HG03520 (cell line): ENCODE measurements around the gene EXOC5.
"Not testable (repeated sequence)": the region's sequence is repeated elsewhere in the genome, so short reads cannot be mapped to it uniquely, and the experiment has no call there.

ENCODE experiments used
- ATAC-seq: cut with Tn5 transposase; IDR thresholded peaks from one replicate; pipeline ENCODE4 v1.9.1; 2021; ENCODE audit warnings: mild to moderate bottlenecking, moderate library complexity; ENCODE audit not compliant: unreplicated experiment

The EXOC5 gene

DNA sequence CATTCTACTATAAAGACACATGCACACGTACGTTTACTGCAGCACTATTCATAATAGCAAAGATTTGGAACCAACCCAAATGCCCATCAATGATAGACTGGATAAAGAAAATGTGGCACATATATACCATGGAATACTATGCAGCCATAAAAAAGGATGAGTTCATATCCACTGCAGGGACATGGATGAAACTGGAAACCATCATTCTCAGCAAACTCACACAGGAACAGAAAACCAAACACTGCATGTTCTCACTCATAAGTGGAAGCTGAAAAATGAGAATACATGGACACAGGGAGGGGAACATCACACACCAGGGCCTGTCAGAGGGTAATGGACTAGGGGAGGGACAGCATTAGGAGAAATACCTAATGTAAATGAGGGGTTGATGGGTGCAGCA, 10.5 kb downstream of the EXOC5 start:
- ATAC-seq, result not testable (repeated sequence)

DNA sequence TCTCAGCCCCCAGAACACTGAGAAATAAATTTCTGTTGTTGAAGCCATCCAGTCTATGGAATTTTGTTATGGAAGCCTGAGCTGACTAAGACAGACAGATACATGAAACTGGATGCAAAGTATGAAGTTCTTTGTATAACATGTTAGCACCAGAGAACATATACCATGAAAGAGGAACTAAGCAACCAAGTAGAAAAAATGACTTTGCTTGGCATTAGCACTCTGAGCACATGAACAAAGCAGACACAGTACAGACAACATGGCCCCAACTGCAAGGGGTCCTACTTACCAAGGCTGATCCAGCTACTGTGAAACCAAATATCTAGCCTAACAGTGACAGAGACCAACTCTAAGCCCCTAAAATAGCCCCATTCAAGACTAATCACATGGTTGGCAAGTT, 13.8 kb downstream of the EXOC5 start:
- no peak for ATAC-seq

DNA sequence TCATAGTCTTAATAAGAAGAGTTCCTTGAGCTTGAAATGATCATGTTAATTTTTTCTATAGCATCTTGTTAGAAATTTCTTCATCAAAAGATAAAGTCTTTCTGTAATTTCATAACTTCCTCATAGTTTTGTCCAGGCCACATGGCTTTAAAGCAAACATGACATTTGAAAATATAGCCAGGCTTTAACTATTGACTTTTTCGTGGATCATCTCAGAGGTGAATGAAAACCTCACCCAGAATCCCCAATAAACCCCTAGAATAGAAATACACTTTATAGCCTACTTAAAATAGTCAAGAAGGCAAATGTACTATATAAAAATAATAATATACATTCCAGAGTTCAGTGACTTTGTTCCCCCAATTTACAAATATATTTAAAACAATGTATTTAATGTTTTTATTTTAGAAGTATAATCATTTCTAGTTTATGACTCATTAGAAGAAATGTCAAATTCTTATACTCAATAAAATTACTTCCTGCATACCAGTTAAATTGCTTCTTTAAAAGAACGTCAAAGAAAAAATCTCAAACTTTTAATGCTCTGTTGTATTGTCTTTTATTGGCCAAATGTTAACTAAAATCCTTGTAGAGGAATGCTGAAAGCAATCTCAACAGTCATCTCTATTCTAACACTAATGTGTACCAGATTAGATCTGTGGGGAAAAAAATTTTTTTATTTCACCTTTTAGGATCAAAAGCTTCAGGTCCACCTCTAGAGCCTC, 21.6 kb downstream of the EXOC5 start:
- ATAC-seq, result no peak

DNA sequence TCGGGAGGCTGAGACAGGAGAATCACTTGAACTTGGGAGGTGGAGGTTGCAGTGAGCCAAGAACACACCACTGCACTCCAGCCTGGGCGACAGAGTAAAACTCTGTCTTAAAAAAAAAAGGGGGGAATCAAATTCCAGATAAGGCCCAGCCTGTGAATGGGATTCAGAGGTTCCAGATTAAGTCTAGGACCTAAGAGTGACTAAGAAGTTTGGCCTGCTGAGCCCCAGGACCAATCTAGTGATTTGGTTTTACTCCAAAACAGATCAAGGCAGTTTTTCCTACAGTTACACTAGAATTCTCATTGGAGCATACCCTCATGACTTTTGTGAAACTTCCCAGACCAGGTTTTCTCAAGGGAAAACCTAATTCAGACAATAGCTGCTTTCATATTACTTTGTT, 22.8 kb downstream of the EXOC5 start:
- no peak for ATAC-seq

DNA sequence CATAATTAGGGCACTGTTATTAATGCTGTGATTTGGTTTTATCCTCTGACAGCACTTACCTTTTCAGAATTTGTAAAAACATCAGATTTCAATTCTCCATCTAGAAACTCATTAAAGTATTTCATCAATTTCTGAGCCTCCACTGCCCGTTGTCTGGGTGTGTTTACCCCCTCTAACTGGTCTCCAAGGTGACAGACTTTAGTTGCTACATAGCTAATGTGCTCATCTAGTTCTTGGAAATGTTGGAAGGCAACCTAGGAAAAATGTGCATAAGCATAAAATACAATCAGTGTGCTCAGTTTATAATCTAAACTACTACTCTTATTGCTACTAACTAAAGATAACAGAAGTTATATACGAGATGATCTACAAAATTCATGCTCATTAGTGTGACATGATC, 24.6 kb downstream of the EXOC5 start:
- no peak for ATAC-seq

DNA sequence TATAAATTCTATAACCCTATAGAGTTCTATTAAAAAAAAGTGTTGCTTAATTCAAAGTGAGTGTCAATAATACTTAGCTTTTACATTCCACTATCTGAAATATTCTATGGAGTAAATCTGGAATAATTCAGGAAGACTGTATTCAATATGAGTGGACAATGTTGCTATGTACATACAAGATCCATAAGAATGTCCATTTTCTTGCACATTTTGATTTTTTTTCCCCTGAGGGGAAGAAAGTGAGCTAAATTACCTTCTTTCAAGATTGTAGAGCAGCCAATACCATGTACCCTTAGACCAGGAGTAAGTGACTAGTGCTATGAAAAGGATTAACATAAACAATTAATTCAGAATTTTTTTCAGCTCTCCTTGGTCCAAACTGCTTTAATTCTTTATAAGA, 25.4 kb downstream of the EXOC5 start:
- ATAC-seq, result no peak

DNA sequence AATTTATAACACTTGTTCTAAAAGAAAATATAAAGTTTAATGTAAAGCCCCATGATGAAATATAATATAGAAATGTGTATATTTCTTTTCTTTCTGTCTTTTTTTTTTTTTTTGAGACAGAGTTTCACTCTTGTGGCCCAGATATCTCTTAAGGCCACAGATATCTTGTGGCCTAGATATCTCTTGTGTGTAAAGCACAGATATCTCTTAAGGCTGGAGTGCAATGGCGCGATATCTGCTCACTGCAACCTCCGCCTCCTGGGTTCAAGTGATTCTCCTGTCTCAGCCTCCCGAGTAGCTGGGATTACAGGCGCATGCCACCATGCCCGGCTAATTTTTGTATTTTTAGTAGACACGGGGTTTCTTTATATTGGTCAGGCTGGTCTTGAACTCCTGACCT, 28.6 kb downstream of the EXOC5 start:
- ATAC-seq, result not testable (repeated sequence)

DNA sequence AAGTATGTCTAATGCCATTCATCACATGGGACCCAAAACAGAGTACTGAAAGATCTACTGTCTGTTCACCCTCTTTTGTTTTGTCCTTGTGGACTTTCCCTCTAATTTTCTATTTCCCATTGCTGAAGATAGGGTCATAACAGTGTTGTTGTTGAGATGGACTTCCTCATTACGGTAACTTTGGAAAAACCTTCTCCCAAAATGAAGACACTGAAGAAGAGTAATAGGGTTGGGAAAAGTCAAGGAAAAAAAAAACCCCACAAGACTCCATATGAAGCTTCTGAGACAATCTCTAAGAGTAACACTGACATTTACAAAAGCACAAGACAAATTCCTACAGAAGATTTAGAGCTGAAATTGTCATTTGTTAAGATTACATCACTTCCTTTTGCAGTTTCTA, 36.7 kb downstream of the EXOC5 start:
- no peak for ATAC-seq

DNA sequence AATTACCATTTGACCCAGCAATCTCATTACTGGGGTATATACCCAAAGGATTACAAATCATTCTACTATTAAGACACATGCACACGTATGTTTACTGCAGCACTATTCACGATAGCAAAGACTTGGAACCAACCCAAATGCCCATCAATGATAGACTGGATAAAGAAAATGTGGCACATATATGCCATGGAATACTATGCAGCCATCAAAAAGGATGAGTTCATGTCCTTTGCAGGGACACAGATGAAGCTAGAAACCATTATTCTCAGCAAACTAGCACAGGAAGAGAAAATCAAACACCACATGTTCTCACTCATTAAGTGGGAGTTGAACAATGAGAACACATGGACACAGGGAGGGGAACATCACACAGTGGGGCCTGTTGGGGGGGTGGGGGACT, 40.4 kb downstream of the EXOC5 start:
- ATAC-seq, result not testable (repeated sequence)

DNA sequence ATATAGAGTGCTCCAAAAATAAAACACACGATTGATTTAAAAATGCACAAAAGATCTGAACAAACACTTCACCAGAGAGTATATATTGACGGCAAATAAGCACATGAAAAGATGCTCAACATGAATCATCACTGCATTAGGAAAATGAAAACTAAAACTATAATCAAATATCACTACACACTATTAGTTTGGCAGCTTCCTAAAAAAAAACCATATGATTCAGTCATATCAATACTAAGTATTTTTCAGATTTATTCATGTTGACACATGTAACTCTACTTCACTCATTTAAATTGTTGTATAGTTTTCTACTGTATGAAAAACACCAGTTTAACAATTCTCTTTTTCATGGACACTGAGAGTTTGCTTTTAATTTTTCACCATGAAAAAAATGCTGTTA, 41.6 kb downstream of the EXOC5 start:
- no peak for ATAC-seq

DNA sequence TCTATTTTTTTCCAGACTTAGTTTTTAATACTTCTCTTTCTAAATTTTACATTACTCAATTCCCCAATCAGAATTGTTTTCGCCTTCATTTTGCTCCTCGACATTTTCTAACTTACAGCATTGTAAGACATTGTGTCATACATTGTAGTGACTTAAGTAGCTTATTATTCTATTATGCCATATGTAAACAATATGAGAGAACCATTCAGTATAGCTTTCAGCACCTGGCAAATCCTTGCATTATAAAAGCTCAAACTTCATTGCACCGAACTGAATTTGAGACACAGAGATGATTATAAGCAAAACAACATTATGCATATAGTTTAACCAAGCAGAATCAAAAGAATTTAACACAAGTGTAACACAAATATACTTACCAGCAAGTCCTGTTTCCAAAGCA, 46.8 kb downstream of the EXOC5 start:
- ATAC-seq, result no peak

DNA sequence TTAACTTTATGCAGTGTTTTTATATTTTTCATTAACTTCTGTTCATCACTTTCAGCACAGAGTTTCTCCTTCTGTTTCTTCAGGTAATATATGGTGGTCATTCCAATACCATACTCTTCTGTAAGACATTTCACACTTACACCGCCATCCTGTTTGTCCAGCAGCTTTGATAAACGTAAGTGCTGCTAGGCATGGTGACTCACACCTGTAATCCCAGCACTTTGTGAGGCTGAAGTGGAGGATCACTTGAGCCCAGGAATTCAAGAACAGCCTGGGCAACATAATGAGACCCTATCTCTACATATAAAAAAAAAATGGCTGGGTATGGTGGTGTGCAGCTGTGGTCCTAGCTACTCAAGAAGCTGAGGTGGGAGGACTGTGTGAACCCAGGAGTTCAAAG, 55.8 kb downstream of the EXOC5 start:
- no peak for ATAC-seq

DNA sequence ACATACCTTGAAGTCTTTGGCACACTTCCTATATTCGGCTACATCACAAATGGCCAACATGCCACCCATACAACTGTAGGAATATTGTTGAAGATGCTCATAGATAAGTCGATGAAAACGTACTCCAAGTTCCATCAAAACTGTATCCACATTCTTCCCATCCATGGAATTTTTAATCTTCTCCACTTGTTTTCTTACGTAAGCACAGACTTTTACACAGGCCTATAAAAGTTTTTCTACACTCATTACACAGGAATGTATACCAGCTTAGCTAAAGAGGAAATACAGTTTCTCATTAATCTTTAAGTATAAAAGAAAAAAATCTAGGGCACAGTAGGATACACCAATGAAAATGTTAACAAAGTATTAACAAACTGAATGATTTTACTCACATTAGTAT, 59.1 kb downstream of the EXOC5 start:
- no peak for ATAC-seq

DNA sequence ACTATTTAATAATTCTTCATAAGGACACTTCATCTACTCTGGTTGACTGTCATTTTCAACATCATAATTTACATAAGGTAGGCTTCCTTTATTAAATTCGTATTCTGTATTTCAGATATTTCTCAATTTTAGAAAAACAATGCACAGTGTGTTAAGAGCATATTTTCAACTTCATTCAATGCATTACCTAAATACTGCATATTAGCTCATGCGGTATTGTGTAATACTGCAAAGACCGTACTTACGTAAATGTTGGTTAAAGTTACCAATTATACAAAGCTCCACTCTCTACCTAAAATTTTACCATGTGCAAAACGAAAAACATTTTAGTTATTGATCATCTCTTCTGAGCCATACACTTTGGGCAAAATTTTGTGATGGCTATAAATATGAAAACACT, 62.8 kb downstream of the EXOC5 start:
- no peak for ATAC-seq

DNA sequence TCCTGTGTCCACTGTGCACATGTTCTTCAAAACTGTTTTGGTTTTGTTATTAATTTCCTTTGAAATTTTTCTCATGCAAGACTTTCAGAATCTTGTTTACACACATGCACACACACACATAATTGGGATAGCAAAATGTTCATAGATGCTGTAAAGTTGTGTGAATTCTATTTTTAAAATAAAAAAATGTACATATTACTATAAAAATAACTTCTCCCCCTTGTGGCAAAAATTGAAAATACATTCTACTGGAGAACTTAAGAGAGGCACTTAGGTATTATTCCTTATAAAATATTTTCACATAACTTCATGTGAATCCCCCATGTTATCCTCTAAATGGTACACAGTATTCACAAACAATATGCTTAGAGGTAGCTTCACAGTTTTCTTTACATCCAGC, 66.0 kb downstream of the EXOC5 start:
- ATAC-seq, result not testable (repeated sequence)

DNA sequence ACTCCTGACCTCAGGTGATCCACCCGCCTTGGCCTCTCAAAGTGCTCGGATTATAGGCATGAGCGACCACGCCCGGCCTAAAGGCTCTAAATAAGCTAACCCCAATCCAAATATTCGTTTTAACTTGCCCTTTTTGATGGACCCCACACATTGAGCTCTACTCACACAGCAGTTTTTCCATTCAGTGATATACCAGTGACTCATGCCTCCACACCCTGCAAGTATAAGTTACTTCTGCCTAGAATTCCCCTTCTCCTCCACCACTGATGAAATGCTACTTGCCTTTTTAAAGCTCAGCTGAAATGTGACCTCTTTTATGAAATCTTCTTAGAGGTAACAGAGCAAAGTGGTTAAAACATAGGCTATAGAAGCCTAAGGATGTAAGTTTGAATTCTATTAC, 68.8 kb downstream of the EXOC5 start:
- ATAC-seq, result no peak

DNA sequence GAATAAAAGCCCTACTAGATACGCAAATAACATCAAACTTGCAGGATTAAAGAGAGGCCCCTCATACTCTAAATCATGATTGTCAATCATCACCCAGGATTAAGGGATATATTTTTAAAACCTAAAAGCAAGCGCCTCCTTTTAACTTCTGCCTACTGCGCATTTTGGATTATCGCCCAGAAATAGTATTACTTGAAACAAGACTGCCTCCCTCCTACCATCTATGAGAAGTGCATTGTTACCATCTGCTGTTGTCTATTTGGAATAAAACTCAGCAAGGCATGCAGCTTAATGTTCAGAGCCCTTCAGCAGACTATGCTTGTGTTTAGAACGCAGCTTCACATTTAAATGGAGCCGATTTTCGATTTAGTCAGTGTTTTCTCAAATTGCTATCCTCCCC, 79.6 kb downstream of the EXOC5 start:
- ATAC-seq, result no peak

DNA sequence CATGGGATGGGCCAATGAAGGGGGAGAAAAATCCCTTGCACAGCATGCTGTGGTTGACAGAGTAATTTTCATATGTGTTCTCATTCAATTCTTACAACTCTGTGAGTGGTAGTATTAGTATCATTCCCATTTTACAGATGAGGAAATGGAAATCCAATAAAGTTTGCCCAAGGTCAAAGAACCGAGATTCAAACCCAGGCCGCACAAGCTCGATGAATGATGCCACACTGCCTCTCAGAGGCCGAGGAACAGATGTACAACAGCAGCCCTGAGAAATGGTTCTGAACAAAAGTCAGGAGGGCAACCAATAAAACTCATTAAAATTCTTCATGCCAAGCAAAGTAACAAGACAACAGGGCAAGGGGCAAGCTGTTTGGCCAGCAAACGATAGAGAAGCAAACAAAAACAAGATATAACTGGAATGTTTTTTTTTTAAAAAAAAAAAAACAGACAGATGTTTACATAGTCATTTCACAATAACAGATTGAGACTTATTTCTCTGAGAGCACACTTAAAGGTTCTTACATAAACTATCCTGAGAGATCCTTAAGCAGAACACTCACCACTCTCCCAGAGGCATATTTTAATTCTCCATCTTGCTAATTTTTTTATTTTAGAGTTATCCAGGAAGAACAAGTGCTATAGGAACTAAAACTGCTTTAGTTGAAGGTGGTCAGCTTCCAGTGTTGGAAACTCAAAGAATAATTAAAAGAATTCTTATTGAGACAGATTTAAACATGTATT, 85.8 kb downstream of the EXOC5 start:
- ATAC-seq, result no peak

DNA sequence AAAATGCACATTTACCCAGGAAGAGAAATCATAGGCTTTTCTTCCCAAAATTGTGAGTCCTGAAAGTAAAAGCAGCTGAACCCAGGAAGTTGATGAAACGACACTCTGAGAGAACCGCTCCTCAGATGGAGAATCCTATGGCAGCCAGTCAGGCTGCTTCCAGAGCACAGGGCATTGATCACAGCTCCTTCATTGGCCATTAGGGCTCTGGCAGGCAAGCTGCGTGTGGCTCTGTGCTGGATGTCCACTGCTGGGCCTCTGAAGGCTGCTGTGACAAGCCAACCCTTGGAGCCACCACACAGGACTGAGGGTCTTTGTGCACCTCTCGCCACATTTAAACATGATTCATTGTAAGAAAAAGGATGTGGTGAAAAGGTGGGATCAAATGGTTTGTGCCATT, 89.4 kb downstream of the EXOC5 start:
- ATAC-seq, result no peak

DNA sequence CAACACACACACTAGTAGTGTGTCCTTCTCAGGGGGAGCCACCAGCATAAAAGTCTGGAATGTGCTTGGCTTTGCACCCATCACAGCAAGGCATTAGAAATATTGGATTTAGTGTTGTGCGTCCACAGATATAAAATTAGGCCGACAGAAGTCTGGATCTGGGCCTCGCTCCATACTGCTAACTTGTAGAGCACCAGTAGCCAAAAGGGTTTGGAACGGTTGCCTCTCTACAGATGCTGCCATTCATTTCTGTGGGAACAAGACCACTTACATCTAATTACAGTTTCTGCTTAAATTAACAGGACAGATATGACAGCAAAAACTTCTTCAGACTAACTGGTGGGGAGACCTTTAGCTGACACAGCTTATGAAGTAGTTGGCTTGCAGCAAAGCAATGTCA, 94.2 kb downstream of the EXOC5 start:
- no peak for ATAC-seq

DNA sequence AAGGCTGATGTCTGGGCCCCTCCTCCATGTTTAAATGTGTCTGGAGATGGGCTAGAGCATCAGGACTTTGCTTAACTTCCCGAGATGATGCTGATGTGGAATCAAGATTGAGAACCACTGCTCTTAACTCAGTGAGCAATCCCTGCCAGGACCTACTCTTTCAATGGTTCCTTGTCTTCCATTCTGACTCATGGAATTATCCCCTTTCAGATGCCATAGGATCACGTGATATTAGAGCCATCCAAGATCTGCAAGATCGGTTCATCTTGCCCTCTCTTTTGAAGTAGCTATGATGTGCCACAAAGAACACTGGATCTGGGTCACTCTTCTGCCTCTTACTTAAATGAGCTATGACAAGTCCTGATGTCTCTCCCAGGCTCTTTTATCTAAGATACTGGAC, 96.8 kb downstream of the EXOC5 start:
- ATAC-seq, result no peak

DNA sequence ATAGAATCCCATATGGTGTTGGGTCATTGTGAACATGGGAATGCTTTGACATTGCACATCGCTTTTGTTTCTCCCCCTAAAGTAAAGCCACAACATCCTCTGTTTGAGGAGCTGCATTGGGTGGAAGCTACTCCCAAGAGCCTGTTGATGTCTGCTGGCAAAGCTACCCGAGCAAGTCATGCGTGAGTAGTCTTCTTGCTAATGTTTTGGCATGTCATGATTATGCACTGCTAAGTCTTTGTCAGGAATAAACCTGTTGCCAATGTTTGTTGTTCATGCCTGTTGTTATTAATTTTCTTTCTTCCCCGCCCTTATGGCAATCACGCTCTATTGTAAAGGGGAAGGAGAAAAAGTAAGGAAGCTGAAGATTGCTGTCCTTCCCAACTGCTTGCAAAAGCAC, 97.3 kb downstream of the EXOC5 start:
- ATAC-seq, result no peak

DNA sequence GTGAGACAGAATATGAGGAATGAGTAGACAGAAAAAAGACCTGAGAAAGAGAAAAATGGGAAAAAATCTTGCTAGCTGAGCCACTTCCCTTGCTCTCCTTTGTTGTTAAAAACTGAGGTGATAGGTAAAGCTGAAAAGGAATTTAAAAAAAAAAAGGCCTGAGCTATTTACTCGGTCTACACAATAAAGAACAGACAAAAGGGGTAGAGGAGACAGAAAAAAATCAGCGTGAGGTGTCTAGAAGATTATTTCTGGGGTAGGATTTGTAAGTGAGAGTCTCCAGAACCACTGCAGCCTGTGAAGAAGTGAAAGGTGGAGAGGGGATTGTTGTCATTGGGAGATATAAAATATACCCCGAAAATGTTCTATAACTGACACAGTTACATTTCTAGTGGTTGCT, 98.8 kb downstream of the EXOC5 start:
- ATAC-seq, result no peak
